ENCODE results near the gene C12orf57. TPM values are rescaled to one million over a fixed set of nuclear protein-coding genes. Genes with fewer than 3 reads are reported as not detected.
A peak's percentile ranks its signal among the peaks of the same experiment; 100 is the strongest.

C12orf57 gene, protein sequence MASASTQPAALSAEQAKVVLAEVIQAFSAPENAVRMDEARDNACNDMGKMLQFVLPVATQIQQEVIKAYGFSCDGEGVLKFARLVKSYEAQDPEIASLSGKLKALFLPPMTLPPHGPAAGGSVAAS
- total RNA-seq, result 100 to 1,000 TPM; 184 to 185 TPM

DNA sequence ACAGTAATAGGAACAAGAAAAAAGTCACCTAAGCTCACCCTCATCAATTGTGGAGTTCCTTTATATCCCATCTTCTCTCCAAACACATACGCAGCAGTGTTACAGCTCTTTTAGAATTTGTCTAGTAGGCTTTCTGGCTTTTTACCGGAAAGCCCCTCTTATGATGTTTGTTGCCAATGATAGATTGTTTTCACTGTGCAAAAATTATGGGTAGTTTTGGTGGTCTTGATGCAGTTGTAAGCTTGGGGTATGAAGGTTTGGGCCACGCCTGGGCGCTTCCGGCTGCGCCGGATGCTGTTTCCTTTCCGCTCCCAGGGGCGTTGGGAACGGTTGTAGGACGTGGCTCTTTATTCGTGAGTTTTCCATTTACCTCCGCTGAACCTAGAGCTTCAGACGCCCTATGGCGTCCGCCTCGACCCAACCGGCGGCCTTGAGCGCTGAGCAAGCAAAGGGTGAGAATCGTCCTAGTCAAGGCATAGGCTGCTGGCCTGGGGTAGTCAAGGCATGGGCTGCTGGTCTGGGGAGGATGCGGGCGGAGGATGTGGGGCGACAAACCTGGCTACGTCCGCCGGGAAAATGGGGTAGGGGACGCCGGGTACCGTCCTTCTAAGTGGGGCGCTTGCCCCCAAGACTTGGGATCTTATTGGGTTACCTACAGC, at the start of gene C12orf57, which contains the start of gene RNU7-1:
C12orf57 (plus strand) TSS at position 301 of the 659 bp plus-strand sequence; CDS start at position 401, 100 bp downstream.
RNU7-1 (plus strand) TSS at position 95 of the 659 bp plus-strand sequence.
- H3K27ac Mint-ChIP-seq, result peak within 1 kb of the TSS; percentile 97
- peak within 1 kb of the TSS; percentile 88 for H3K4me3 Mint-ChIP-seq
- no peaks in the 10 kb centered on the region for H3K9me3 Mint-ChIP-seq (ENCODE audit: insufficient read depth)
- POLR2A ChIA-PET, result interaction anchor here (0.6 to 20.8 kb wide), 64 partner anchors 10 to 1123 kb away, joined by 3 to 1099 read pairs (median 5); partner anchors contain the start of genes ATN1, C1RL, C3AR1 and CDCA3
- CTCF ChIA-PET, result interaction anchor here (0.7 to 18.6 kb wide), 30 partner anchors 9 to 245 kb away, joined by 3 to 742 read pairs (median 5); partner anchors contain the start of genes C1R, C1RL, CDCA3 and ENO2
- ATAC-seq (peak; percentile 76), DNase-seq (peak; percentile 89)
- H3K36me3 Mint-ChIP-seq (ENCODE audit: low read depth), result peaks cover 17% of the 10 kb centered on the region
- H3K27me3 Mint-ChIP-seq (ENCODE audit: low read depth), result peaks cover 2% of the 10 kb centered on the region
- H3K4me1 Mint-ChIP-seq (ENCODE audit: low read depth), result peaks cover 72% of the 10 kb centered on the region

DNA sequence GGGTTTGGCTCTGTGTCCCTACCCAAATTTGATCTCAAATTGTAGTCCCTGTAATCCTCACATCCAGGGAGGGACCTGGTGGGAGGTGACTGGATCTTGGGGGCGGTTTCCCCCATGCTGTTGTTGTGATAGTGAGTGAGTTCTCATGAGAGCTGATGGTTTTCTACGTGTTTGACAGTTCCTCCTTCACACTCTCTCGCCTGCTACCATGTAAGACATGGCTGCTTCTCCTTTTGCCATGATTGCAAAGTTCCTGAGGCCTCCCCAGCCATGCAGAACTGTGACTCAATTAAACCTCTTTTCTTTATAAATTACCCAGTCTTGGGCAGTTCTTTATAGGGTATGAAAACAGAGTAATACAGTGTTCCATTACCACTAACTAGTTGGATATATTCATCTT, 49.5 kb upstream of the C12orf57 start:
- CTCF ChIA-PET, result interaction anchor here (1.0 to 4.6 kb wide), 2 partner anchors 22 to 25 kb away, joined by 4 to 94 read pairs; partner anchors contain the start of gene SPSB2
- DNase-seq (no peak), ATAC-seq (no peak)
- H3K4me1 Mint-ChIP-seq (ENCODE audit: low read depth), result peaks cover 26% of the 10 kb centered on the region
- H3K27me3 Mint-ChIP-seq (ENCODE audit: low read depth), result no peaks in the 10 kb centered on the region
- no peaks in the 10 kb centered on the region for H3K9me3 Mint-ChIP-seq (ENCODE audit: insufficient read depth)
- H3K4me3 Mint-ChIP-seq, result no peak overlapping the region
- H3K36me3 Mint-ChIP-seq (ENCODE audit: low read depth), result peaks cover 8% of the 10 kb centered on the region
- POLR2A ChIA-PET, result no interaction called here
- H3K27ac Mint-ChIP-seq, result no peak overlapping the region

DNA sequence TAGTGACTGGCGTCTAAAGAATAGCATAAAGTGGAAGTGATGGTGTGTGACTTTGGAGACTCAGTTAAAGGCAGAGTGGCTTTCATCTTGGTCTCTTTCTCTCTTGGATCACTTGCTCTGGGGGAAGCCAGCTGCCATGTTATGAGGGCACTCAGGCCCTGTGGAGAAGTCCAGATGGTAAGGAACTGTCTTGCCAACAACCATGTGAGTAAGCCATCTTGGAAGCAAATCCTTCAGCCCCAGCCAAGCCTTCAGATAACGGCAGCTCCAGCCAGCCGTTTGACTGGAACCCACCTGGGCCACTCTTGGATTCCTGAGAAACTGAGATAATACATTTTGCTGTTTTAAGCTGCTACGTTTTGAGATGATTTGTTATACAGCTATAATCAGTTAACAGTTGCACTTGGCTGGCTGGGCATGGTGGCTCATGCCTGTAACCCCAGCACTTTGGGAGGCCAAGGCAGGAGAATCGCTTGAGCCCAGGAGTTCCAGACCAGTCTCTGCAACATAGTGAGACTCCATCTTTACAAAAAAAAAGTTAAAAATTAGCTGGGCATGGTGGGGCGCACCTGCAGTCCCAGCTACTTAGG, 46.9 kb upstream of the C12orf57 start:
- H3K4me1 Mint-ChIP-seq (ENCODE audit: low read depth), result peaks cover 20% of the 10 kb centered on the region
- no peak overlapping the region for H3K4me3 Mint-ChIP-seq
- ATAC-seq (no peak), DNase-seq (no peak)
- no peaks in the 10 kb centered on the region for H3K27me3 Mint-ChIP-seq (ENCODE audit: low read depth)
- H3K27ac Mint-ChIP-seq, result no peak overlapping the region
- peaks cover 2% of the 10 kb centered on the region for H3K36me3 Mint-ChIP-seq (ENCODE audit: low read depth)
- ChIA-PET POLR2A (no interaction called here), CTCF (interaction anchor here (1.0 to 1.7 kb wide), 4 partner anchors 11 to 33 kb away, joined by 3 to 7 read pairs (median 4); partner anchors contain the start of gene SPSB2)
- H3K9me3 Mint-ChIP-seq (ENCODE audit: insufficient read depth), result no peaks in the 10 kb centered on the region

DNA sequence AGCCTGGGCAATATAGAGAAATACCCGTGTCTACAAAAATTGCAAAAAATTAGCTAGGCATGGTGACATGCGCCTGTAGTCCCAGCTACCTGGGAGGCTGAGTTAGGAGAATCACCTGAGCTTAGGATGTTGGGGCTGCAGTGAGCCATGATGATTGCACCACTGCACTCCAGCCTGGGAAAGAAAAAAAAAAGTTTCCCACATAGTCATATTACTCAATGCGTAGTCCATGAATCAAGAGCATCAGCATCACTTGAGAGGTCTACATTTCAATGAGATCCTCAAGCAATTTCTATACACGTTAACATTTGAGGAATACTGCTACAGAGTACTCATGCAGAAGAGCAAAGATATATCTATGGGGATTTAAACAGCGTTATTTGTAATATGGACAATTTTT, 44.4 kb upstream of the C12orf57 start:
- ChIA-PET POLR2A (interaction anchor here (1.2 to 1.8 kb wide), 2 partner anchors 31 to 48 kb away, joined by 3 to 5 read pairs; partner anchors contain the start of gene USP5), CTCF (interaction anchor here (0.9 to 2.1 kb wide), 5 partner anchors 8 to 63 kb away, joined by 3 to 18 read pairs (median 3); partner anchors contain the start of genes C12orf57 and RNU7-1)
- Mint-ChIP-seq H3K9me3 (ENCODE audit: insufficient read depth) (no peaks in the 10 kb centered on the region), H3K36me3 (ENCODE audit: low read depth) (no peaks in the 10 kb centered on the region), H3K4me1 (ENCODE audit: low read depth) (peaks cover 14% of the 10 kb centered on the region), H3K27me3 (ENCODE audit: low read depth) (no peaks in the 10 kb centered on the region), H3K27ac (no peak overlapping the region), H3K4me3 (no peak overlapping the region)
- DNase-seq (no peak), ATAC-seq (no peak)

DNA sequence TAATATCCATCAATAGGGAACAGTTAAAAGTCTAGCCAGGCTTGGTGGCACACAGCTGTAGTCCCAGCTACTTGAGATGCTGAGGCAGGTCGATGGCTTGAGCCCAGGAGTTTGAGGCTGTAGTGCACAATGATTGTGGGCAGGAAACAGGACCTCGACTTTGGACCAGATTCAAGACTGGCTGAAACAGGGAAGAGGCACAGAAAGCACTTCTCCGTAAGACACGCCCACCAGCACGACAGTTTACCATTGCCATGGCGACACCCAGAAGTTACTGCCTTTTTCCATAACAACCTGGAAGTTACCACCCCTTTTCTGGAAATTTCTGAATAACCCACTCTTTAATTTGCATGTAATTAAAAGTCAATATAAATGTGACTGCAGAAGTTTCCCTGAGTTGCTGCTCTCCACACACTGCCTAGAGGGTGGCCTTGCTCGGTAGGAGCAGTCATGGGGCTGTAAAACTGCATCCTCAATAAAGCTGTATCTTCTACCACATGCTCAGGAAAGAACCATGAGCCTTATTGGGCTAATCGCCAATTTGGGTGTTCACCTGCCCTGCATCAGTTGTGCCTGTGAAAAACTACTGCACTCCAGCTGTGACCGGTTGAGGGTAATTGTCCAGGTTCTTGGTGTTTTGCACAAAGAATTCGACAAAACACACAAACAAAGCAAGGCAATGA, 43.8 kb upstream of the C12orf57 start:
- Mint-ChIP-seq H3K4me1 (ENCODE audit: low read depth) (peaks cover 14% of the 10 kb centered on the region), H3K27ac (no peak overlapping the region), H3K36me3 (ENCODE audit: low read depth) (no peaks in the 10 kb centered on the region), H3K27me3 (ENCODE audit: low read depth) (no peaks in the 10 kb centered on the region), H3K9me3 (ENCODE audit: insufficient read depth) (no peaks in the 10 kb centered on the region), H3K4me3 (no peak overlapping the region)
- ATAC-seq (no peak), DNase-seq (no peak)
- POLR2A ChIA-PET, result interaction anchor here (1.8 kb wide), 1 partner anchor 48 kb away, joined by 5 read pairs; the partner anchor contains the start of gene USP5
- CTCF ChIA-PET, result interaction anchor here (0.9 to 2.1 kb wide), 5 partner anchors 8 to 64 kb away, joined by 3 to 18 read pairs (median 3); partner anchors contain the start of genes C12orf57 and RNU7-1

DNA sequence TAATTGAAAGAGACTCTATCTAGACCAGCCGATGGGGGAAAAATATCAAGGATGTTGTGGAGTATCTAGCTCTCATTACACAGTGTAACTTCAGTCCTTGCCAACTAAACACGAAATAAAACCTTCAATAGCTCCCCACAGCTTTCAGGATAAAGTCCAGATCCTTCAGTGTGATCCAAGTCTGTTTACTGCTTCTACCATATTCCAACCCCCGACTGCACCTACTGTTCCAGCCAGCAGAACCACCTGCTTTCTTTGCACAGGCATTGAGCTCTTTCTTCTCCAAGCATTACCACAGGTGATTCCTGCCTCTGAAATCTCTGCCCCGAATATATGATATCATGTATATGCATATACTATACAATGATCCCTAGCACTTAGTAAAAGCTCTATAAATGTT, 41.4 kb upstream of the C12orf57 start:
- no peak overlapping the region for H3K27ac Mint-ChIP-seq
- POLR2A ChIA-PET, result interaction anchor here (1.3 to 1.7 kb wide), 2 partner anchors 29 to 41 kb away, joined by 4 to 5 read pairs; partner anchors contain the start of genes C12orf57, RNU7-1 and SPSB2
- ATAC-seq (no peak), DNase-seq (no peak)
- no peak overlapping the region for H3K4me3 Mint-ChIP-seq
- H3K27me3 Mint-ChIP-seq (ENCODE audit: low read depth), result no peaks in the 10 kb centered on the region
- no peaks in the 10 kb centered on the region for H3K9me3 Mint-ChIP-seq (ENCODE audit: insufficient read depth)
- no peaks in the 10 kb centered on the region for H3K36me3 Mint-ChIP-seq (ENCODE audit: low read depth)
- CTCF ChIA-PET, result interaction anchor here (0.6 to 1.5 kb wide), 3 partner anchors 11 to 23 kb away, joined by 3 to 6 read pairs (median 3); partner anchors contain the start of gene ENO2
- peaks cover 14% of the 10 kb centered on the region for H3K4me1 Mint-ChIP-seq (ENCODE audit: low read depth)

DNA sequence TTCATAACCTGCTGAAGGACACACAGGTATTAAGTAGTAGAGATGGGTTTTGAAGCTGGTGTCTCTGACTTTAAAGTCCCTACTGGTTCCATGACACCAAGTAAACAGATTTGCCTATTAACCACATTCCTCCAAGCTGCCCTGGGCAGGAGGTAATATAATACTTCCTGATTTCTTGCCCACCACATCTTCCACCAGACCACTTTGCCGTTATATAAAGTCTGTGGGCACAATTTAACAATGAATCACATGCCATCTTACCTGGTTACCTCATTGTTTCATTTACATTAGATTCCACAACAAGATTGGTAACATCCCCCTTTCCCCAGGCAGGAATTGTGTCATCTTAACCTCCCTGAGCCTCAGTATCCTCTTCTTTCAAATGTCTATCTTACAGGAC, 40.1 kb upstream of the C12orf57 start:
- H3K4me1 Mint-ChIP-seq (ENCODE audit: low read depth), result peaks cover 14% of the 10 kb centered on the region
- H3K27ac Mint-ChIP-seq, result no peak overlapping the region
- ATAC-seq, result no peak
- no peak for DNase-seq
- H3K9me3 Mint-ChIP-seq (ENCODE audit: insufficient read depth), result no peaks in the 10 kb centered on the region
- ChIA-PET POLR2A (interaction anchor here (2.3 kb wide), 1 partner anchor 12 kb away, joined by 14 read pairs; no protein-coding TSS in a partner anchor), CTCF (interaction anchor here (5.0 to 5.2 kb wide), 2 partner anchors 12 to 31 kb away, joined by 38 to 40 read pairs; partner anchors contain the start of gene SPSB2)
- H3K27me3 Mint-ChIP-seq (ENCODE audit: low read depth), result no peaks in the 10 kb centered on the region
- H3K36me3 Mint-ChIP-seq (ENCODE audit: low read depth), result no peaks in the 10 kb centered on the region
- no peak overlapping the region for H3K4me3 Mint-ChIP-seq

DNA sequence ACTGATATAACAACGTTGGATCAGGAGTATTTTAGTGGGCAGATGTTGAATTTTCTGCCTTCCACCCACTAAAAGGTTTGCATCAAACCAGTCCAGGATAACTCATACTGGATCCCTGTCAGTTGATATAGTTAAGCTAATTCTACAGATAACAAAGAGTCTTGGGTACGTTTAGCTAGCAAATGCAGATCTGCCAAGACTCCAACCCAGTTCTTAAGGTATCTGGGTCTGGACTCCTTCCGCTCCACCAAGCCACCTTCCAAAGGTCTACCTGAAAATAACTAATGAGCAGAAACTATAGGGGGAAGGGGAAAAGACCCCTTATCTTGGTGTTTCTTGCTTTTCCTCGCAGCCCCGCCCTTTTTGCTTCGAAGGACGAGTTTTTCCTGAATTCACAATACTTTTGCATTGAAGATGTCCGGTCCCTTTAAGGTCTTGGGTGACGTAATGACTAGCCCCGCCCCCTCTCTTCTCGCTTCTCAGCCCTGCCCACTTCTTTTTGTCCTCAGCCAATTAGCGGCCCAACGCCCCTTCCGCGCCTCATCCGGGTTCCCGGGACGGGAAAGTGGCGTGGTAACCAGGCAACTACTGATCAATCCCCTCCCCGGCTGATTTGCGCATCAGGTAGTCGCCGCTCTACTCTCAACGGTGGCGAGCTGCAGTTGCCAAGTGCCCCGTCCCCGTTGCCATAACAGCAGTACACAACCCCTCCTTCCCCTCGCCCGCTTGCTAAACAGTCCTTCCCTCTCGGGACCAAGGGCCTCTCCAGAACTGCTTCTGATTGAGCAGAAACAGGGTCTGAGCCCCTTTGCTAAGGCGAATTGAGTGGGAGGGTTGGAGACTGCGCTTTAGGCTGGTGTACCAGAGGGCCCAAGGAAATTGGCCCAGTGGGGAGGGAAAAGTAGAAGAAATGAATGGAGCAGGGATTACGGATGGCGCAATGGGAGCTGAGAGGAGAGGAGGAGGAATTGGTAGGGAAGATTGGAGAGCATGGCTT, 39.2 kb upstream of the C12orf57 start, which contains the start of gene LRRC23:
LRRC23 (plus strand) TSS at position 543 of the 997 bp plus-strand sequence. CDS start 812 bp downstream, outside the sequence.
- peak; percentile 99 for DNase-seq
- no peaks in the 10 kb centered on the region for H3K36me3 Mint-ChIP-seq (ENCODE audit: low read depth)
- peaks cover 11% of the 10 kb centered on the region for H3K4me1 Mint-ChIP-seq (ENCODE audit: low read depth)
- H3K27me3 Mint-ChIP-seq (ENCODE audit: low read depth), result no peaks in the 10 kb centered on the region
- peak; percentile 95 for ATAC-seq
- H3K27ac Mint-ChIP-seq, result no peak within 1 kb of the TSS
- ChIA-PET CTCF (interaction anchor here (0.8 to 5.2 kb wide), 5 partner anchors 13 to 205 kb away, joined by 4 to 40 read pairs (median 6); partner anchors contain the start of gene SPSB2), POLR2A (interaction anchor here (1.0 to 4.0 kb wide), 6 partner anchors 9 to 40 kb away, joined by 4 to 16 read pairs (median 9); partner anchors contain the start of genes C12orf57, ENO2, RNU7-1 and SPSB2)
- no peaks in the 10 kb centered on the region for H3K9me3 Mint-ChIP-seq (ENCODE audit: insufficient read depth)
- H3K4me3 Mint-ChIP-seq, result no peak within 1 kb of the TSS

DNA sequence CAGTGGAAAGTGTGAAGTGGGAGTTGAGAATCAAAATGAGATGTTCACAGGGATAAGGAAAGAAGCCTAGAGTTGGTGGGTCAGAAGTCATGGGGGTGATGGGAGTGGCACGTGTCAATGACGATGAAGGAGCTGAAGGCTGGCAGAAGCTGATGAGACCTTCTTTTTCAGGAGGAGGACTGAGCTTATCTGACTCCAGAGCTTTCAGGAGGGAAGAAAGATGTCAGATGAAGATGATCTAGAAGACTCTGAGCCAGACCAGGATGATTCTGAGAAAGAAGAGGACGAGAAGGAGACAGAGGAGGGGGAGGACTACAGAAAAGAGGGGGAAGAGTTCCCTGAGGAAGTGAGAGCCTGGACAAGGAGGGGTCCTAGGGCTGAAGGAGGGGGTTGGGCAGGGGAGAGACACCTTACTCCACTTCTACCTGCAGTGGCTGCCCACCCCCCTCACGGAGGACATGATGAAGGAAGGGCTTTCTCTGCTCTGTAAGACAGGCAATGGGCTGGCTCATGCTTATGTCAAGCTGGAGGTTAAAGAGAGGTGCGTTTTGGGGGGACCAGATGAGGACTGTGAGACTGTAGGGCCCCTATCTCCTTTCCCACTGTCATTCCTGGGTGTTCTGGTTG, 38.3 kb upstream of the C12orf57 start:
- CTCF ChIA-PET, result interaction anchor here (1.2 to 5.2 kb wide), 5 partner anchors 14 to 204 kb away, joined by 3 to 40 read pairs (median 6); partner anchors contain the start of gene SPSB2
- no peak for ATAC-seq

More for the DNA sequence above, 38.3 kb upstream of the C12orf57 start:
- H3K4me3 Mint-ChIP-seq, result no peak overlapping the region
- peaks cover 3% of the 10 kb centered on the region for H3K4me1 Mint-ChIP-seq (ENCODE audit: low read depth)
- POLR2A ChIA-PET, result interaction anchor here (0.7 to 4.0 kb wide), 8 partner anchors 9 to 39 kb away, joined by 3 to 16 read pairs (median 7); partner anchors contain the start of genes C12orf57, ENO2, RNU7-1 and SPSB2
- H3K9me3 Mint-ChIP-seq (ENCODE audit: insufficient read depth), result no peaks in the 10 kb centered on the region
- no peaks in the 10 kb centered on the region for H3K36me3 Mint-ChIP-seq (ENCODE audit: low read depth)
- no peaks in the 10 kb centered on the region for H3K27me3 Mint-ChIP-seq (ENCODE audit: low read depth)
- DNase-seq, result no peak
- no peak overlapping the region for H3K27ac Mint-ChIP-seq
